ENCODE results near the gene RHBDD1. TPM values are rescaled to one million over a fixed set of nuclear protein-coding genes. Genes with fewer than 3 reads are reported as not detected.

Gene RHBDD1
- polyA plus RNA-seq, 1 donor from 2014 or later: 5.4 TPM

- peaks cover 2% of the 10 kb centered on the region for H3K9me3 ChIP-seq (ENCODE audit: low read length)
- H3K4me3 ChIP-seq (ENCODE audit: low read length): peak overlapping the region; percentile 97
- peak overlapping the region; percentile 93 for H3K9ac ChIP-seq (ENCODE audit: low read length)
- H3K79me2 ChIP-seq (replicated peaks; ENCODE audit: insufficient read depth, low read length): peaks cover 40% of the 10 kb centered on the region
- H2AFZ ChIP-seq (ENCODE audit: low read depth, low read length): no peak overlapping the region
- peak overlapping the region; percentile 7 for H3K4me2 ChIP-seq (ENCODE audit: low read length)
- H3K27ac ChIP-seq (ENCODE audit: low read length): peak overlapping the region; percentile 61
- peaks cover 12% of the 10 kb centered on the region for H3K36me3 ChIP-seq (ENCODE audit: insufficient read depth, low read length)
- H4K20me1 ChIP-seq (ENCODE audit: insufficient read depth): no peaks in the 10 kb centered on the region
- TF ChIP-seq SMC3 (conservative IDR thresholded peaks at IDR 0.05; ENCODE audit: poor library complexity) (no peak), EP300 (conservative IDR thresholded peaks at IDR 0.05; ENCODE audit: poor library complexity, severe bottlenecking) (no peak), POLR2AphosphoS5 (IDR thresholded peaks at IDR 0.05) (no peak), MXI1 (conservative IDR thresholded peaks at IDR 0.05; ENCODE audit: poor library complexity, severe bottlenecking) (no peak), CTCF (IDR thresholded peaks at IDR 0.05; ENCODE audit: poor library complexity, severe bottlenecking) (peak; percentile 7), EZH2 (IDR thresholded peaks at IDR 0.05; ENCODE audit: borderline replicate concordance, insufficient read depth, low read length, poor library complexity, severe bottlenecking) (no peak), RAD21 (conservative IDR thresholded peaks at IDR 0.05) (no peak)
- no peaks in the 10 kb centered on the region for H3K9me2 ChIP-seq (ENCODE audit: insufficient read depth, low read length)
- no peaks in the 10 kb centered on the region for H3F3A ChIP-seq (ENCODE audit: insufficient read depth, low read length, poor library complexity, severe bottlenecking)
- no peaks in the 10 kb centered on the region for H3K27me3 ChIP-seq (ENCODE audit: insufficient read depth, low read depth, low read length)
These were observed 35.6 kb upstream of the RHBDD1 start for GRCh38 chr2:226799976-226800940.

- H3K27me3 ChIP-seq (ENCODE audit: insufficient read depth, low read depth, low read length): no peaks in the 10 kb centered on the region
- peak; percentile 27 for TF ChIP-seq MXI1 (conservative IDR thresholded peaks at IDR 0.05; ENCODE audit: poor library complexity, severe bottlenecking)
- TF ChIP-seq POLR2AphosphoS5 (IDR thresholded peaks at IDR 0.05): peak; percentile 13
- no peak for TF ChIP-seq REST (IDR thresholded peaks at IDR 0.05; ENCODE audit: borderline replicate concordance)
- H3K9me2 ChIP-seq (ENCODE audit: insufficient read depth, low read length): no peaks in the 10 kb centered on the region
- H3K4me3 ChIP-seq (ENCODE audit: low read length): peak overlapping the region; percentile 97
- H3K9me3 ChIP-seq (ENCODE audit: low read length): peaks cover 2% of the 10 kb centered on the region
- no peaks in the 10 kb centered on the region for H3F3A ChIP-seq (ENCODE audit: insufficient read depth, low read length, poor library complexity, severe bottlenecking)
- no peaks in the 10 kb centered on the region for H4K20me1 ChIP-seq (ENCODE audit: insufficient read depth)
- H3K27ac ChIP-seq (ENCODE audit: low read length): peak overlapping the region; percentile 31
- peak overlapping the region; percentile 30 for H3K9ac ChIP-seq (ENCODE audit: low read length)
- H3K79me2 ChIP-seq (replicated peaks; ENCODE audit: insufficient read depth, low read length): peaks cover 31% of the 10 kb centered on the region
- peaks cover 12% of the 10 kb centered on the region for H3K36me3 ChIP-seq (ENCODE audit: insufficient read depth, low read length)
- H3K4me2 ChIP-seq (ENCODE audit: low read length): no peak overlapping the region
- H2AFZ ChIP-seq (ENCODE audit: low read depth, low read length): no peak overlapping the region
These were observed 34.7 kb upstream of the RHBDD1 start for GRCh38 chr2:226800941-226801784.
